ENCODE results near the gene EMID1.

EMID1 gene

DNA sequence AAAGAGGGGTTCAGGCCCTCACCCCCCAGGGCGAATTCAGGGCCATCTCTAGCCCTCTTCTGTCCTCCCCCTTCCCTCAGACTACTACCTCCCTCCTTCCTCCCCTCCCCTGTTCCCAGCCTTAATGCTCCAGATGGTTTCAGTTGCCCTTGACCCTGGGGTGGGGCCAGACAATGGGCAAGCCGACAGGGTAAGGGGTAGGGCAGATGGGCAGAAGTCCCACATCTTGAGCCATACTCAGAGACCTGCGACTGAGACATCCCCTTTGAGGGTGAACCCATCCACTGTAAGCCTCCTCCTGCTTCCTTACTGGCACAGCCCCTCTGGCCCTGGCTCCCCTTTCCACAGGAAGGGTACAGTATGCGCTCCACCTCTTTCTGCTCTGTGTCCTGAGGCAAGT is 60.2 kb downstream of the EMID1 start (continued):
- TF ChIP-seq, protein P1, sequence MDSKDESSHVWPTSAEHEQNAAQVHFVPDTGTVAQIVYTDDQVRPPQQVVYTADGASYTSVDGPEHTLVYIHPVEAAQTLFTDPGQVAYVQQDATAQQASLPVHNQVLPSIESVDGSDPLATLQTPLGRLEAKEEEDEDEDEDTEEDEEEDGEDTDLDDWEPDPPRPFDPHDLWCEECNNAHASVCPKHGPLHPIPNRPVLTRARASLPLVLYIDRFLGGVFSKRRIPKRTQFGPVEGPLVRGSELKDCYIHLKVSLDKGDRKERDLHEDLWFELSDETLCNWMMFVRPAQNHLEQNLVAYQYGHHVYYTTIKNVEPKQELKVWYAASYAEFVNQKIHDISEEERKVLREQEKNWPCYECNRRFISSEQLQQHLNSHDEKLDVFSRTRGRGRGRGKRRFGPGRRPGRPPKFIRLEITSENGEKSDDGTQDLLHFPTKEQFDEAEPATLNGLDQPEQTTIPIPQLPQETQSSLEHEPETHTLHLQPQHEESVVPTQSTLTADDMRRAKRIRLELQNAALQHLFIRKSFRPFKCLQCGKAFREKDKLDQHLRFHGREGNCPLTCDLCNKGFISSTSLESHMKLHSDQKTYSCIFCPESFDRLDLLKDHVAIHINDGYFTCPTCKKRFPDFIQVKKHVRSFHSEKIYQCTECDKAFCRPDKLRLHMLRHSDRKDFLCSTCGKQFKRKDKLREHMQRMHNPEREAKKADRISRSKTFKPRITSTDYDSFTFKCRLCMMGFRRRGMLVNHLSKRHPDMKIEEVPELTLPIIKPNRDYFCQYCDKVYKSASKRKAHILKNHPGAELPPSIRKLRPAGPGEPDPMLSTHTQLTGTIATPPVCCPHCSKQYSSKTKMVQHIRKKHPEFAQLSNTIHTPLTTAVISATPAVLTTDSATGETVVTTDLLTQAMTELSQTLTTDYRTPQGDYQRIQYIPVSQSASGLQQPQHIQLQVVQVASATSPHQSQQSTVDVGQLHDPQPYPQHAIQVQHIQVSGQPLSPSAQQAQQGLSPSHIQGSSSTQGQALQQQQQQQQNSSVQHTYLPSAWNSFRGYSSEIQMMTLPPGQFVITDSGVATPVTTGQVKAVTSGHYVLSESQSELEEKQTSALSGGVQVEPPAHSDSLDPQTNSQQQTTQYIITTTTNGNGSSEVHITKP (tag by site-specific recombination; IDR thresholded peaks at IDR 0.05): 0 out of 2 replicates have a peak, but pooled peaks have one; percentile 31
- TF ChIP-seq SP2 (tag by site-specific recombination; IDR thresholded peaks at IDR 0.05): 0 out of 2 replicates have a peak, but pooled peaks have one; percentile 16
- TF ChIP-seq ZNF274 (IDR thresholded peaks at IDR 0.05; ENCODE audit: low read length): no peak
- TF ChIP-seq ZNF274 (tag by site-specific recombination; IDR thresholded peaks at IDR 0.05; ENCODE audit: borderline replicate concordance): no peak
- TF ChIP-seq ZNF768 (tag by site-specific recombination; IDR thresholded peaks at IDR 0.05): no peak
- TF ChIP-seq, protein P2, sequence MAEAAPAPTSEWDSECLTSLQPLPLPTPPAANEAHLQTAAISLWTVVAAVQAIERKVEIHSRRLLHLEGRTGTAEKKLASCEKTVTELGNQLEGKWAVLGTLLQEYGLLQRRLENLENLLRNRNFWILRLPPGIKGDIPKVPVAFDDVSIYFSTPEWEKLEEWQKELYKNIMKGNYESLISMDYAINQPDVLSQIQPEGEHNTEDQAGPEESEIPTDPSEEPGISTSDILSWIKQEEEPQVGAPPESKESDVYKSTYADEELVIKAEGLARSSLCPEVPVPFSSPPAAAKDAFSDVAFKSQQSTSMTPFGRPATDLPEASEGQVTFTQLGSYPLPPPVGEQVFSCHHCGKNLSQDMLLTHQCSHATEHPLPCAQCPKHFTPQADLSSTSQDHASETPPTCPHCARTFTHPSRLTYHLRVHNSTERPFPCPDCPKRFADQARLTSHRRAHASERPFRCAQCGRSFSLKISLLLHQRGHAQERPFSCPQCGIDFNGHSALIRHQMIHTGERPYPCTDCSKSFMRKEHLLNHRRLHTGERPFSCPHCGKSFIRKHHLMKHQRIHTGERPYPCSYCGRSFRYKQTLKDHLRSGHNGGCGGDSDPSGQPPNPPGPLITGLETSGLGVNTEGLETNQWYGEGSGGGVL (tag by site-specific recombination; IDR thresholded peaks at IDR 0.05): peak; percentile 17; the same call in 1 of the 2 replicates
- no peak for TF ChIP-seq ZBTB17 (tag by site-specific recombination; IDR thresholded peaks at IDR 0.05)
- no peak for TF ChIP-seq ZNF24 (tag by site-specific recombination; IDR thresholded peaks at IDR 0.05)

DNA sequence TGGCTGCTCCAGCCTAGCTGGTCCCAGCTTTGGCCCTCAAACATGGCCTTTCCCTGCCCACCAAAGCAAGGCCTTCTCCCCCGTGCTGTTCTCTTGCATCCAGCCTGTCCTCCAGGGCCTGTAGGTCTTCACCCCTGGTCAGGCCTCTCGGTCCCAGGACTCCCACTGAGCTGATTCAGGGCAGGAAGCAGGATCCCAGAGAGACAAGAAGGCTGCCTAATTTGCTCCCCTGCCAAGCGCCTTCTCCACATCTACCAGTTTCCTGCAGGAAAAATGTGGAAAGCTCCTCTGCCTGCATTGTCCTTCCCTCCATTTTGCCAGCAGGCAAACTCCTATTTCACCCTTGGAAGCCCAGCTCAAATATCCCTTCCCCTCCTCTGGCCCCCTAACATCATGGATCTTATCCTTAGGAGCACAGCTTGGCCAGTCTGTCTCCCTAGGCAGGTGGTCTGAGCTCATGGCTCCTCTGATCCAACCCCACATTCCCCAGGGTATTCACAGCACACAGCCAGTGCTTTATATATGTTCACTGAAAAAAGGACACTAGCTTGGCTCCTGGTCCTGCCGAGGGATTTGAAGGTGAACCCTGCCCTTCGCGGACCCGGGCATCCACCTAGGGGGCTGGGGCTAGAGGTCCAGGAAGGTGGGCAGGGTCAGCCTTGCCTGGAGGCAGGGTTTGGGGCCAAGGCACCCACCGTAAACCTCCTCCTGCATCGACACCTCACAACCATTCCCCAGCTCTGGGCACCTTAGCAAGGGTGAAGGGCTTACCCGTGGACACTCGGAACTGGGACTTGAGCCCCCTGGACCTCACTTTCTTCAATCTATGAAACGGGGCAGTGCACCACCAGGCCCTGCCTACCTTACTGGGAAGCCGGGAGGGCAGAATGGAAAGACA is 61.1 kb downstream of the EMID1 start:
- CTCF ChIA-PET: interaction anchor here (0.7 to 1.4 kb wide), 3 partner anchors 13 to 619 kb away, joined by 3 read pairs; no protein-coding TSS in a partner anchor
- peaks cover 12 to 70% of the 10 kb centered on the region in 2 experiments for H3K36me3 ChIP-seq (ENCODE audit: control insufficient read depth in 2 of 2, insufficient read depth in 1 of 2, low read length in 2 of 2)
- no peaks in the 10 kb centered on the region for H3K9me3 ChIP-seq (ENCODE audit: control insufficient read depth, insufficient read depth, low read depth, low read length)
- POLR2A ChIA-PET: interaction anchor here (0.6 to 2.2 kb wide), 7 partner anchors 9 to 1892 kb away, joined by 3 to 8 read pairs (median 4); partner anchors contain the start of genes AP1B1 and EMID1
- peaks cover 5% of the 10 kb centered on the region for H3K4me1 ChIP-seq (ENCODE audit: control insufficient read depth, insufficient read depth, low read length)
- peak overlapping the region; percentile 99 for H3K27ac ChIP-seq (ENCODE audit: extremely low read depth, low read depth, low read length)
- TF ChIP-seq IKZF3 (tag by site-specific recombination; IDR thresholded peaks at IDR 0.05) (peak; percentile 73), YY1 (tag by site-specific recombination; IDR thresholded peaks at IDR 0.05) (0 out of 2 replicates have a peak, but pooled peaks have one; percentile 58), GLIS1 (tag by site-specific recombination; IDR thresholded peaks at IDR 0.05) (peak; percentile 86), ZNF169 (tag by site-specific recombination; IDR thresholded peaks at IDR 0.05) (no peak), ZBTB17 (tag by site-specific recombination; IDR thresholded peaks at IDR 0.05) (peak; percentile 84), ZIC2 (tag by site-specific recombination; IDR thresholded peaks at IDR 0.05) (peak; percentile 100), TRIM28 (IDR thresholded peaks at IDR 0.05; ENCODE audit: borderline replicate concordance, low read length) (no peak), ZFP3 (tag by site-specific recombination; IDR thresholded peaks at IDR 0.05; ENCODE audit: low read depth) (peak; percentile 97)
- H3K4me3 ChIP-seq (ENCODE audit: low read depth, low read length): peak overlapping the region; percentile 75

DNA sequence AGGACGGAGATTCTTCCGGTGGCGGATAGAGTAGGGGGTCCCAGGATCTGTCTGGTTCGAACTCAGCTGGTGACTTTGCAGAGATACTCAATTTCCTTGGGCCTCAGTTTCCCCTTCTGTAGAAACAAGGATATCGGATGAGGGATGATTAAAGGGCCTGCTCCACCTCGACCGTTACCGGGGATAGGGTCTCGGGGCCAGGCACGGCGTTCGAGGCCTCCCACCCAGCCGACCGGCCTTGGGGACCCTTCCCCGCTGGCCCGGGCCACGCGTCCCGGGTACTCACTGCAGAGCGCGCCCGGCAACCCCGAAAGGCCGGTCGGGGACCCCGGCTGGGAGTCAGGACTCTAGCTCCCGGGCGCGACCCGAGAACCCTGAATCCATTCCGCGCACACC is 61.8 kb downstream of the EMID1 start:
- ChIA-PET POLR2A (interaction anchor here (1.0 to 2.2 kb wide), 4 partner anchors 9 to 121 kb away, joined by 3 to 8 read pairs (median 4); partner anchors contain the start of genes AP1B1 and EMID1), CTCF (interaction anchor here (0.7 kb wide), 1 partner anchor 619 kb away, joined by 3 read pairs; no protein-coding TSS in a partner anchor)
- Histone ChIP-seq H3K36me3 (ENCODE audit: control insufficient read depth in 2 of 2, insufficient read depth in 1 of 2, low read length in 2 of 2) (peaks cover 9 to 74% of the 10 kb centered on the region in 2 experiments), H3K4me1 (ENCODE audit: control insufficient read depth, insufficient read depth, low read length) (peaks cover 5% of the 10 kb centered on the region), H3K4me3 (ENCODE audit: low read depth, low read length) (peak overlapping the region; percentile 75), H3K27ac (ENCODE audit: extremely low read depth, low read depth, low read length) (peak overlapping the region; percentile 99), H3K9me3 (ENCODE audit: control insufficient read depth, insufficient read depth, low read depth, low read length) (no peaks in the 10 kb centered on the region)
- TF ChIP-seq ZNF768 (tag by site-specific recombination; IDR thresholded peaks at IDR 0.05) (no peak), GLI4 (tag by site-specific recombination; IDR thresholded peaks at IDR 0.05) (peak; percentile 73; the same call in 1 of the 2 replicates), ZNF664 (tag by site-specific recombination; IDR thresholded peaks at IDR 0.05) (0 out of 2 replicates have a peak, but pooled peaks have one; percentile 5), ZNF530 (tag by site-specific recombination; IDR thresholded peaks at IDR 0.05; ENCODE audit: low read depth) (no peak), ZNF175 (tag by site-specific recombination; IDR thresholded peaks at IDR 0.05) (no peak), ZNF792 (tag by site-specific recombination; IDR thresholded peaks at IDR 0.05) (peak; percentile 59; the same call in 1 of the 2 replicates), ZNF121 (tag by site-specific recombination; IDR thresholded peaks at IDR 0.05) (peak; percentile 39; the same call in 1 of the 2 replicates)
- TF ChIP-seq, protein P3, sequence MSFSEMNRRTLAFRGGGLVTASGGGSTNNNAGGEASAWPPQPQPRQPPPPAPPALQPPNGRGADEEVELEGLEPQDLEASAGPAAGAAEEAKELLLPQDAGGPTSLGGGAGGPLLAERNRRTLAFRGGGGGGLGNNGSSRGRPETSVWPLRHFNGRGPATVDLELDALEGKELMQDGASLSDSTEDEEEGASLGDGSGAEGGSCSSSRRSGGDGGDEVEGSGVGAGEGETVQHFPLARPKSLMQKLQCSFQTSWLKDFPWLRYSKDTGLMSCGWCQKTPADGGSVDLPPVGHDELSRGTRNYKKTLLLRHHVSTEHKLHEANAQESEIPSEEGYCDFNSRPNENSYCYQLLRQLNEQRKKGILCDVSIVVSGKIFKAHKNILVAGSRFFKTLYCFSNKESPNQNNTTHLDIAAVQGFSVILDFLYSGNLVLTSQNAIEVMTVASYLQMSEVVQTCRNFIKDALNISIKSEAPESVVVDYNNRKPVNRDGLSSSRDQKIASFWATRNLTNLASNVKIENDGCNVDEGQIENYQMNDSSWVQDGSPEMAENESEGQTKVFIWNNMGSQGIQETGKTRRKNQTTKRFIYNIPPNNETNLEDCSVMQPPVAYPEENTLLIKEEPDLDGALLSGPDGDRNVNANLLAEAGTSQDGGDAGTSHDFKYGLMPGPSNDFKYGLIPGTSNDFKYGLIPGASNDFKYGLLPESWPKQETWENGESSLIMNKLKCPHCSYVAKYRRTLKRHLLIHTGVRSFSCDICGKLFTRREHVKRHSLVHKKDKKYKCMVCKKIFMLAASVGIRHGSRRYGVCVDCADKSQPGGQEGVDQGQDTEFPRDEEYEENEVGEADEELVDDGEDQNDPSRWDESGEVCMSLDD (tag by site-specific recombination; IDR thresholded peaks at IDR 0.05): peak; percentile 71; the same call in 1 of the 2 replicates
